Stimulated activated CD4-positive, alpha-beta T cell treated with anti-CD3 and anti-CD28 coated beads, TNF-alpha, amount 100 ng/mL, for 4 hours (primary cell): ENCODE measurements around the gene GHRHR.

ENCODE experiments used
- DNase-seq, 3 experiments: peaks; one replicate each; pipeline ENCODE4 v3.0.0-alpha.2; 2020; ENCODE audit warnings: low read depth in 3 of 3

The GHRHR gene

GRCh38 chr7:30968747-30969603 lies 5.2 kb downstream of the GHRHR start:
- no peak for DNase-seq

DNA sequence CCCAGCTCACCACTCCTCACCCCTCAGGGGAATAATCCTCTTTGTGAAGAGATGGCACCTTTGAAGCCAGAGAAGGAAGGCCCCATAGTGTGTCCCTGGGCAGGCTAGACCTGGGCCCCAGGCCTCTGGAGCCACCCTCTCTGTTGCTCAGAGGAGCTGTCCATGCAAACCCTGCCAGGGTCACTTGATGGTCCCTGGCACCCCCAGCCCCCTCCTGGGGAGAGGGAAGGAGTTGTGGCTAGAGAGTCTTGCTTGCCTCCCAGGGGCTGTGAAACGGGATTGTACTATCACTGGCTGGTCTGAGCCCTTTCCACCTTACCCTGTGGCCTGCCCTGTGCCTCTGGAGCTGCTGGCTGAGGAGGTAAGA lies 5.8 kb downstream of the GHRHR start:
- DNase-seq, result no peak

DNA sequence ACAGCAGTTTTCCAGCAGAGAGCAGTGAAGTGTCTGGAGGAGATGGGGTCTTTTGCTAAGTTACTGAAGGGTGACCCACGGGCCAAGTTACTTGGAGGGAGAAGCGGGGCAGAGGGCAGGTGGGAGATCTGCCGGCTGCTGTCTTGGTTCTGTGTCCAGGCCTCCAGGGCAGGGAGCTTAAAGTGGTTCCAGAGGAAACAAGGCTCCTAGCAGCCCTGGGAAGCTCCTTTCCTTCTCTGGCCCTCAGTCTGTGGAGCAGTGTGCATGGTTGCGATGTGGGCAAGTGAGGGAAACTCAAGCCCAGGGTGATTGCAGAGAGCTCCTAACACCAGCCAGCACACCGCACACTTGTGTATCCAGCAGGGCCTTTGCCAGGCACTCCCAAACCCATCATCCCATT lies 6.3 kb downstream of the GHRHR start:
- no peak for DNase-seq

DNA sequence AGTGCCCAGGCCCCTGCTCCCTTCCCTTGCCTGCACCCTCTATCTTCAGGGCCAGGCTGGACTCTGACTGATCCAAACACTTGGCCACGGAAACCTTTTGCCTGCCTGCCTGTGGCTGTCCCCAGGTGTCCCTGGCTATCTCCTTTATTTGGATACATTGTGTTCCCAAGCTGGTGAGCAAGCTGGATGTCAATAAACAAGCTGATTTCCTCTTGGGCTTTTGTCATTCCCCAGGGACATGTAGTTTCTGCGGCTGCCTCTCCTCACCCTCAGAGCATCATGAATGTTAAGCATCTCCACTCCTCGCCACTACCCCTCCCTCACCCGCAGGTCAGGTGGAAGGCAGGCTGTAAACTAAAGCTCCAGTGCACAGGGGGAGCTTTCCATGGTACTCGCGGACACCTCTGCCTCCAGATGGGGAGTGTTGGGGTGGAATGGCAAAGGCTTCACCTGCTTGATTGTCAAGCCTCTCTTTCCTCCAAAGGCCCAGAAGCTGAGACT lies 6.9 kb downstream of the GHRHR start:
- DNase-seq, result no peak

DNA sequence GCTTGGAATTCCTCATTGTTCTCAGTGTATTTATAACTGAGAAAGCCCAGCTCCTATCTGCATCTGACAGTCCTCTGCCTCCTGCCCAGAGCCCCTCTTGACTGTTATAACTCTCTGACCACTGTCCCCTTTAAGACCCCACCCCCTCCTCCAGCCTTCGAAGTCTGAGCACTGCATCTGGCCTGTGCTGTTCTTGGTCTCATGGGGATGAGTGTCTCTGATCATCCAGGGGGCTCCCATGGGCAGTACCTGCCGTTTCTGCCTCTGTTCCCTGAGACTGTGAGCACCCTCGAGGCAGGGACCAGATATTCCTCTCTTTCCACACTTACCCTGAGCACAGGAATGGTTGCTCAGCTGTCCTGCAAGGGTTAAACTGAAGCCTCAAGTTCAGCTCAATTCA lies 7.7 kb downstream of the GHRHR start:
- DNase-seq, result no peak

DNA sequence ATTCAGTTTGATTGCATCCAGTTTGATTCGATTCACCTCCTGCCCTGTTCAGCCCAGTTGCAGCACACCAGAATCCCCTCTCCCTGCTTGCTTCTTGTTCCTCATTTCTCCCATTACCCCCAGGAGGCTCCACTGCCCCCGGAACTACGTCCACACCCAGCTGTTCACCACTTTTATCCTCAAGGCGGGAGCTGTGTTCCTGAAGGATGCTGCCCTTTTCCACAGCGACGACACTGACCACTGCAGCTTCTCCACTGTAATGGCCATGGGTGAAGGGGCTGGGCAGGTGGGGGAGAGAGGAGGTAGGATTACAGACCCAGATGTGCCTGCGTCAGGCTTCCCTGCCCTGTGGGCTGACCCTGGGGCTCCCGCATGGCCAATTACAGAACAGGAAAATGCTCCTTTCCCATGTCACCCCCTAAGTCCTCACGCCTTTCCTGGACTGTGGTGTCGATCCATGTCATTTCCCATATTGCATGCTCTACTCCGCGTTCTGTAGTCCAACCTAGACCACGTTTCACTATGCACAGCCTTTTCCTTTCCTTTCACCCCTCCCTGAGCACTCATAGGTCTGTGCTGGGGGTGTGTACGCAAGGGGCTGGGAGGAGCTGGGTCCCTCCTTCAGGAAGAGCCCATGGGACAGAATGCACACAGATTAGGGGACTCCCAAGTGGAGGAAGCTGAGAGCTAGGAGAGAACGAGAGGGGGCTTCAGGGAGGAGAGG lies 8.2 kb downstream of the GHRHR start:
- no peak for DNase-seq

DNA sequence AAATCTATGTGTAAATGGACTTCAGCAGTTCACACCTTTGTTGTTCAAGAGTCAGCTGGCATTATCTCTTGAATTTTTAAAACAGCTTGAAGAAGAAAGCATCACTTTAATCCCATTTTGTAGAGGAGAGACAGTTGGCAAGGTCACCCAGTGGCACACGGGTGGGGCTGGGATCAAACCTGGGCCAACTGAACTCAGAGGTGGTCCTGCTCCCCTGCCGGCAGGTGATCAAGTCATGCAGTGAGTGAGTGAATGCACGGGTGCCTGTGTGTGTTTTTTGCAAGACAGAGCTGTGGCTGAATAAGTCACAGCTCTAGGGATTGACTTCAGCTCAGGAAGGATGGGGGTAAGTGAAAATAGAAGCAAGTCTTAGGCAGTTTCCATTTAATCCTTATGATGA lies 9.5 kb downstream of the GHRHR start:
- DNase-seq, result no peak

- no peak for DNase-seq
Observed at GRCh38 chr7:30973791-30974604, 10.2 kb downstream of the GHRHR start.

GRCh38 chr7:30974605-30975255 lies 11.0 kb downstream of the GHRHR start:
- DNase-seq, result no peak

GRCh38 chr7:30975256-30975899 lies 11.6 kb downstream of the GHRHR start:
- DNase-seq, result no peak

- no peak for DNase-seq
Observed at GRCh38 chr7:30976381-30976780, 12.6 kb downstream of the GHRHR start.

DNA sequence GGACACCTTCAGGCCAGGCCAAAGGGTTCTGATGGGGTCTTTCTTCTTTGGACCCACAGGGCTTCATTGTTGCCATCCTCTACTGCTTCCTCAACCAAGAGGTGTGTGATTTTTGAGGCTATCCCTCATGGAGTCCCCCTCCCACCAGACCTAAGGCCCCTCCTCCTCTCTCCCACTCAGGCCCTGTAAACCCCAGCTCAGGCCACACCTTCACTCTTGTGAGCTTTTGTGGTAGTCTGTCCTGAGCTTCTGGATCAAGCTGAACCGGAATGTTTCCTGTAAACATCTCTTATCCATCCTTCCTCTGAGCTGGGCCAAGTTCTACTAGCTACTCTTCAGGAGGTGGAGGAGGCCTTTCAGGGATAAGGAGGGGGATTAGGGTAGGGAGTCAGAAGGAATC lies 13.5 kb downstream of the GHRHR start:
- DNase-seq, result no peak

DNA sequence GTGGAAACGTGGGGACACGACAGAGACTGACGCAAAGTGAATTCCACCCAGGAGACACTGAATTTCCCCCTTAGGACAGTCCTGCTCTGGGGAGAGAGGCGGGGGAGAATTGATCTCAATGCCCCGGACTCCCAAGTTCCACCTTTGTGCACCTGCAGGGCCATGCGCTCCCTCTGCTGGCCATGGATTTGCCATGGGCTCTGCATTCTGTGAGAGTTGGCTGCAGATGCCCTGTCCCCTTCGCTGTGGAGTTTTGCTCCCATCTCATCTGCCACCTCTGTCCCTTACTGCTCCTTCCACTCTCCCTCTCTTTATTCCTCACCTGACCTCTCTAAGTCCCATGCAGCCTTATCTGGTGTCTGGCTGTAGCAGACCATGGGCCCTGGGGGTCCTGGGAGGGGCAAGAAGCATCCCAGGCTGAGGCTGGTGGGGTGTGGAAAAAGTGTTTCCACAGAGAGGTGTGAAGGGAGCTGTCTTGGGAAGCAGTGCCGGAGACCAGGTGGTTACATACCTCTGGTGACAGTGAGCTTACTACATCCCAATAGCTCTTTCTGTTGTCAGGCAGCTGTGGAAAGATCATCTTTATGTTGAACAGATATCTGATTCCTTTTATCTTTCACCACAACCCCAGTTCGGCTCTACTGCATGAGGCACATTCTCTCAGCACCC lies 14.3 kb downstream of the GHRHR start:
- no peak for DNase-seq

- no peak for DNase-seq
Observed at GRCh38 chr7:30979027-30979426, 15.3 kb downstream of the GHRHR start.

DNA sequence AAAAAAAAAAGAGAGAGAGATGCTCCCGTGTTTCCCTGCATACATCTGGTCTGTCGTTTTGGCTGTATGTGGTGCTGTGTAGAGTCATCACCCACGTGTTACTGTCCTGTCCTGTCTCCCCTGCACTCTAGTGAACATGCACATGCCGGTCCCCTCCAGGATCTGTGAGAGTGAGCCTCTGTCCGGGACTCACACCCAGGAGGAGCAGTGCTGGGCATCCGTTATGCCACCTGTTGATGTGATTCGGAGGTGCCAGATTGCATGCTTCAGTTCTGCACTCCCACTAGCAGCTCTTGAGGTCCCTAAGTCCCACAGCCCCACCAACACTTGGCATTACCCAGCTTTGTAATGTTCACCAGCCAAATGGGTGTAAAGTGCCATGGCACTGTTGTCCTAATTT lies 16.4 kb downstream of the GHRHR start:
- no peak for DNase-seq

- DNase-seq, result no peak
Observed at GRCh38 chr7:30980751-30981150, 17.0 kb downstream of the GHRHR start.

GRCh38 chr7:30983042-30983913 lies 19.5 kb downstream of the GHRHR start:
- DNase-seq, result peak; percentile 41 to 65 (median 52)

DNA sequence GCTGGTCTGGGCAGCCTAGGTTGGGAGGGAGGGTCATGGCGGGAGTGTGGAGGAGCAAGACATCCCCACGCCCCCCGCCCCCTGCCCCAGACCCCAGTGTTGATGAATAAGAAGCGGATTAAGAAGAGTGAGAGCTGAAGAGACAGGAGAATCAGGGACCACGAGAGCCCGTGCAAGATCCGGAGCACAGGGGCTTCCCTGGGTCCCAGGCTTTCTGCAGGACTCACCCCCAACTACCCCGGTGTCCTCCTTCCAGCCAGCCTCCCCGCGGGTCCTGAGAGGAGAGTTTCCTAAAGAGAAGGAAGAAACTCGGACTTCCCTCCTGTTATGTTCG lies 20.1 kb downstream of the GHRHR start:
- DNase-seq, result no peak

DNA sequence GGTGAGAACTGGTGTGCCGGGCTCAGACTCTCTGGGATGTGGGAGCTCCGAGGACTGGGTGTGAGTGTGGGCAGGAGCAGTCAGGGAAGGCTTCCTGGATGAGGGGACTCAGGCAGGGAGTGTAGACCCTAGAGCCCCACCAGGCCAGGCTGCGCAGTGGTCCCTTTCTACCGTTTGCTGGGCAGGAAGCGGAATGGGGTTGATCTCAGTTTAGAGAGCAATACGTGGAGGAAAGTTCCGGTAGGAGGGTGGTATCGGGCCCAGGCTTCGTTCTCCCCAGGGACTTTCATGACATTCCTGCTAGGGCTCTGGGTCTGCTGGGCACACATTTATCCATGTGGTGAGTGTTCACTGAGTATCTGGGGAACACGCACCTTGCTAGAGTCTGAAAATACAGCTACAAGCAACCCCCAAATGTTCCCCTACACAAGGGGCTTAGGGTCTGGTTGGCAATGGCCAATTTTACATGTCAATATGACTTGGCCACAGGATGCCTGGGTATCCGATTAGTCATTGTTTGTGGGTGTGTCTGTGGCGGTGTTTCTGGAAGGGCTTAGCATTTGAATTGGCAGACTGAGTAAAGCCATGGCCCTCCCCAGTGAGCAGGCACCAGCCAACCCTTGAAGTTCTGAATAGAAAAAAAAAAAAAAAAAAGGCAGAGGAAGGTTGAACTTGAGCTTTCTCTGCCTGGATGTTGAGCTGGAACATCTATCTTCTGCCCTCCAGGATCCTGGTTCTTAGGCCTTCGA lies 20.8 kb downstream of the GHRHR start:
- DNase-seq, result no peak
